Activated T-helper 1 cell treated with anti-CD3 and anti-CD28 coated beads, Interleukin-12 subunit alpha, Interleukin-12 subunit beta, Interleukin-2, Interleukin-4 antibody, amounts not matched to agents 30 ng/mL and 10 ng/mL and 1 ng/mL, durations not matched to agents 14 hours and 24 hours and 36 hours (primary cell): ENCODE measurements around the gene KPNA2. TPM values are rescaled to one million over a fixed set of nuclear protein-coding genes. Genes with fewer than 3 reads are reported as not detected.
A peak's percentile ranks its signal among the peaks of the same experiment; 100 is the strongest.
"Not testable (repeated sequence)": the region's sequence is repeated elsewhere in the genome, so short reads cannot be mapped to it uniquely, and the experiment has no call there.

ENCODE experiments used
- DNase-seq: peaks from one replicate; pipeline ENCODE4 v3.0.0; 2021; ENCODE audit warnings: low spot score
- H3K27ac Mint-ChIP-seq: one replicate; pipeline ENCODE4 v1.8.0; 2021; ENCODE audit warnings: mild to moderate bottlenecking, mixed read lengths
- H3K27me3 Mint-ChIP-seq: one replicate; pipeline ENCODE4 v1.8.0; 2022; ENCODE audit warnings: mild to moderate bottlenecking, moderate library complexity, mixed read lengths; ENCODE audit not compliant: insufficient read depth
- H3K36me3 Mint-ChIP-seq: one replicate; pipeline ENCODE4 v1.8.0; 2021; ENCODE audit warnings: low read depth, mixed read lengths
- H3K4me1 Mint-ChIP-seq: one replicate; pipeline ENCODE4 v1.8.0; 2021; ENCODE audit warnings: low read depth, mixed read lengths
- H3K4me3 Mint-ChIP-seq: one replicate; pipeline ENCODE4 v1.8.0; 2021; ENCODE audit warnings: mild to moderate bottlenecking, moderate library complexity, mixed read lengths
- H3K9me3 Mint-ChIP-seq: one replicate; pipeline ENCODE4 v1.8.0; 2021; ENCODE audit warnings: mixed read lengths
- intact Hi-C: fragments of 100-400 bp; cut with micrococcal nuclease; formaldehyde crosslinking; loops from one replicate; pipeline ENCODE4 v1.15.1; 2024
- total RNA-seq: library from RNA; stranded (reverse); gene quantifications from 2 replicates; pipeline ENCODE4 v1.2.3, GENCODE V29; 2022

KPNA2 gene
- total RNA-seq, 1 donor from 2014 or later, result 205 TPM

DNA sequence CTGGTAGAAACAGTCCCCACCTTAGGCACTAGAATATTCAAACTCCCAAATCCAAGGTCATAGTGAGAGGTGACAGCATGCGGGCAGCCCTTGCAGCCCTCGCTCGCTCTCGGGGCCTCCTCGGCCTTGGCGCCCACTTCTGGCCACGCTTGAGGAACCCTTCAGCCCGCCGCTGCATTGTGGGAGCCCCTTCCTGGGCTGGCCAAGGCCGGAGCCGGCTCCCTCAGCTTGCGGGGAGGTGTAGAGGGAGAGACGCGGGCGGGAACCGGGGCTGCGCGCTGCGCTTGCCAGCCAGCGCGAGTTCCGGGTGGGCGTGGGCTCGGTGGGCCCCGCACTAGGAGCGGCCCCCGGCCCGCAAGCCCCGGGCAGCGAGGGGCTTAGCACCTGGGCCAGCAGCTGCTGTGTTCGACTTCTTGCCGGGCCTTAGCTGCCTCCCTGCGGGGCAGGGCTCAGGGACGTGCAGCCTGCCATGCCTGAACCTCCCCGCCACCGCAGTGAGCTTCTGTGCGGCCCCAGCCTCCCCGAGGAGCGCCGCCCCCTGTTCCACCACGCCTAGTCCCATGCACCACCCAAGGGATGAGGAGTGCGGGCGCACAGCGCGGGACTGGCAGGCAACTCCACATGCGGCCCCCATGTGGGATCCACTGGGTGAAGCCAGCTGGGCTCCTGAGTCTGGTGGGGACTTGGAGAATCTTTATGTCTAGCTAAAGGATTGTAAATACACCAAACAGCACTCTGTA lies 45.0 kb downstream of the KPNA2 start:
- no peak for DNase-seq
- H3K4me3 Mint-ChIP-seq, result no peak overlapping the region
- peaks cover 8% of the 10 kb centered on the region for H3K27me3 Mint-ChIP-seq
- peaks cover 11% of the 10 kb centered on the region for H3K4me1 Mint-ChIP-seq
- peaks cover 3% of the 10 kb centered on the region for H3K36me3 Mint-ChIP-seq
- H3K27ac Mint-ChIP-seq, result no peak overlapping the region
- intact Hi-C loops, result no loop called here
- peaks cover 5% of the 10 kb centered on the region for H3K9me3 Mint-ChIP-seq

DNA sequence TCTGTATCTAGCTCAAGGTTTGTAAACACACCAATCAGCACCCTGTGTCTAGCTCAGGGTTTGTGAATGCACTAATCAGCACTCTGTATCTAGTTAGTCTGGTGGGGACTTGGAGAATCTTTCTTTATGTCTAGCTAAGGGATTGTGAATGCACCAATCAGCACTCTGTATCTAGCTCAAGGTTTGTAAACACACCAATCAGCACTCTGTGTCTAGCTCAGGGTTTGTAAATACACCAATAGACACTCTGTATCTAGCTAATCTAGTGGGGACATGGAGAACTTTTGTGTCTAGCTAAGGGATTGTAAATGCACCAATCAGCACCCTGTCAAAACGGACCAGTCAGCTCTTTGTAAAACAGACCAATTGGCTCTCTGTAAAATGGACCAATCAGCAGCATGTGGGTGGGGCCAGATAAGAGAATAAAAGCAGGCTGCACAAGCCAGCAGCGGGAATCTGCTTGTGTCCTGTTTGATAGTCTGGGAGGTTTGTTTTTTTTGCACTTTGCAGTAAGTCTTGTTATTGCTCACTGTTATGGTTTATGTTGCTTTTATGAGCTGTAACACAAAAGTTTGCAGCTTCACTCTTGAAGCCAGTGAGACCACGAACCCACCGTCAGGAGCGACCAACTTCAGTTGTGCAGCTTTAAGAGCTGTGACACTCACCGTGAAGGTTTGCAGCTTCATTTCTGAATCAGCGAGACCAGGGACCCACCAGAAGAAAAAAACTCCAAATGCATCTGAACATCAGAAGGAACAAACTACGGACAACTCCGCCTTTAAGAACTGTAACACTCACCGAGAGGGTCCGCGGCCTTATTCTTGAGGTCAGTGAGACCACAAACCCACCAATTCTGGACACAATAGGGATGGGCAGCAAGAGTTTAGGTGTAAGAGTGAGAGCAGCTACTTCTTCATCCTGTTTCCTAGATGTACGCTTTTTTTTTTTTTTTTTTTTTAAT lies 46.0 kb downstream of the KPNA2 start:
- DNase-seq, intact Hi-C loops: not testable (repeated sequence)
- peaks cover 21% of the 10 kb centered on the region for H3K4me1 Mint-ChIP-seq

DNA sequence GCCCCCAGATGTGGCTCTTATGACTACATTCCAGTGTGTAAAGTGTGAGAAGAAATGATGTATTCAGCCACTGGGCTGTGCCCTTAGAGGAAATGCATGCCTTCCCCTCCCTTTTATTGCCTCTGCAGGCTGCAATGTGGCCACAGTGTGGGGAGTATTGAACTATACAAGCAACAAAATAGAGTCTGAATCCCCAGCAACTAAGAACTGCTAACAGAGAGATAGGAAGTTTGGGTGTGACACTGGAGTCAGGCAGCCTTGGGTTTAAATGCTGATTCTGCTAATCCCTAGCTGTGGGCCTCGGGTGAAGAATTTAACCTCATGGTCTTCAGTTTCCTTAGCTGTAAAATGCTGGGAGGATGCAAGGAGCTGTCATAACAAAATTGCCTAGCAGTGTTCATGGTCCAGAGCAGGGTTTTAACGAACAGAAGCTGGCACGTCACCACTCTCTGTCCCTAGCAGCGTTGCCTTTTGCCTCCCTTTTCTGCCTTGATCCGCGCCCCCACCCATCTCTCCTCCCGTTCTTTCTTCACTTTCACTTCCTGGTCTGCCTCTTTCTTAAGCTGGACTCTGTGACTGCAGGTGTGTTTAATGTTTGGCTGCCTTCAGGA lies 50.3 kb downstream of the KPNA2 start:
- intact Hi-C loops, result no loop called here
- DNase-seq, result no peak

More for the DNA sequence above, 46.0 kb downstream of the KPNA2 start:
- H3K36me3 Mint-ChIP-seq, H3K27me3 Mint-ChIP-seq, H3K9me3 Mint-ChIP-seq, H3K4me3 Mint-ChIP-seq, H3K27ac Mint-ChIP-seq: not testable (repeated sequence)

DNA sequence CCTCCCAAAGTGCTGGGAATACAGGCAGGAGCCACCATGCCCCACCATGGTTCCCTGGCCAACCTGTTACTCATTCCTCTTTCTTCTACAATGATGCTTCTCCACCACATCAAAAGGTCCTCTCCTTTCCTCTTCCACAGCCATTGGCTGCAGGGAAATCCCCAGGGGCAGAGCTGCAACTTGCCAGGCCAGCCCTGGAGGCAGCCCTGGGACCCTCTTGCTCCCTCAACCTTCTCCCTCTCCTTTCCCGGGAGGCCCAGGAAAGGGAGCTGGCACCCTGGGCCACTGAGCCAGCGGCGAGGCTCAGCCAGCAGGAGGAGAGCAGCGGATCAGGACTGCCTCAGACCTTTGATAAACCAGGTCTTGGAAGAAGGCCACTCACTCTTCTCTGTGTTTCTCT lies 51.1 kb downstream of the KPNA2 start:
- Mint-ChIP-seq H3K4me3 (peak overlapping the region; percentile 60), H3K27ac (peak overlapping the region; percentile 79), H3K4me1 (peaks cover 37% of the 10 kb centered on the region)
- H3K9me3 Mint-ChIP-seq, DNase-seq, H3K36me3 Mint-ChIP-seq, H3K27me3 Mint-ChIP-seq, intact Hi-C loops: not testable (repeated sequence)

More for the DNA sequence above, 50.3 kb downstream of the KPNA2 start:
- Mint-ChIP-seq H3K27ac (peak overlapping the region; percentile 31), H3K4me3 (peak overlapping the region; percentile 34), H3K36me3 (peaks cover 3% of the 10 kb centered on the region), H3K9me3 (peaks cover 5% of the 10 kb centered on the region), H3K27me3 (peaks cover 9% of the 10 kb centered on the region), H3K4me1 (peaks cover 42% of the 10 kb centered on the region)

DNA sequence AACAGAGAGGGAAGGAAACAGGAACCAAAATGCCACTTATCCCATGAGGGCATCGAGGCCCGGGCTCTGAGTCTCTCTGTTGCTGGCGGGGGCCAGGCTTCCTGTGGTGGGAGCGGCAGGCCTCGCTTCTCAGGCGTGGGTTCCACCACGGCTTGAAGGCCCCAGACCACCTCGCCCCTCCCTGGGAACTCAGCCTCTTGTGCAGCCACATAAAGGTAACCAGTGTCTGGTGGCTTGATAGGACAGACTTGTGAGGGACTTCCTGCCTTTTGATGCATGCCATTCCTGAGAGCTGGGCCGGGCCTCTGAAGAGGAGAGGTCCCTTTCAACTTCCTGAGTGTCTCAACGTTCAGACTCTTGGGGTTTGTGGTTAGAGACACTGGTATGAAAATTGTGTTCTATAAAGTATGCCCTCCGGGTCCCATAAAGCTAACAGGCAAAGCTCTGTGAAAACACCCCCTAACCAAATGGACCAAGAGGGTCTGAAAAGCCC lies 51.6 kb downstream of the KPNA2 start:
- H3K36me3 Mint-ChIP-seq, H3K9me3 Mint-ChIP-seq, intact Hi-C loops, H3K27me3 Mint-ChIP-seq: not testable (repeated sequence)
- H3K4me1 Mint-ChIP-seq, result peaks cover 34% of the 10 kb centered on the region
- H3K27ac Mint-ChIP-seq, result peak overlapping the region; percentile 79
- peak overlapping the region; percentile 60 for H3K4me3 Mint-ChIP-seq
- peak; percentile 22 for DNase-seq

DNA sequence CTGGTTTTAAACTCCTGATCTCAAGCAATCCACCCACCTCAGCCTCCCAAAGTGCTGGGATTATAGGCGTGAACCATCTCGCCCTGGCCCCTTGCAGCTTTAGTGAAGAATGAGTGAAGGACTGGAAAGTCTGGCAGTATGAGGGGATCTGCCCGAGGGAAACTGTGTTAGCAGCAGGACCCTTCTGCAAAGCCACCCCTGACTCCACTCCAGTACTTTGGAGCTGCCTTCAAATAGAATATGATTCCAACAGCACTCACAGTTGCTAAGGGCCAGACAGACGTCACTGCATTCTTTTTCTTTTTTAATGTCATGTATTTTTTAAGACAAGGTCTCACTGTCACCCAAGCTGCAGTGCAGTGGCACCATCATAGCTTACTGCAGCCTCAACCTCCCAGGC lies 52.3 kb downstream of the KPNA2 start:
- H3K36me3 Mint-ChIP-seq, result no peaks in the 10 kb centered on the region
- no peak overlapping the region for H3K4me3 Mint-ChIP-seq
- DNase-seq, result no peak
- H3K9me3 Mint-ChIP-seq, result no peaks in the 10 kb centered on the region
- intact Hi-C loops, result no loop called here
- peaks cover 5% of the 10 kb centered on the region for H3K27me3 Mint-ChIP-seq
- H3K27ac Mint-ChIP-seq, result no peak overlapping the region
- peaks cover 34% of the 10 kb centered on the region for H3K4me1 Mint-ChIP-seq

DNA sequence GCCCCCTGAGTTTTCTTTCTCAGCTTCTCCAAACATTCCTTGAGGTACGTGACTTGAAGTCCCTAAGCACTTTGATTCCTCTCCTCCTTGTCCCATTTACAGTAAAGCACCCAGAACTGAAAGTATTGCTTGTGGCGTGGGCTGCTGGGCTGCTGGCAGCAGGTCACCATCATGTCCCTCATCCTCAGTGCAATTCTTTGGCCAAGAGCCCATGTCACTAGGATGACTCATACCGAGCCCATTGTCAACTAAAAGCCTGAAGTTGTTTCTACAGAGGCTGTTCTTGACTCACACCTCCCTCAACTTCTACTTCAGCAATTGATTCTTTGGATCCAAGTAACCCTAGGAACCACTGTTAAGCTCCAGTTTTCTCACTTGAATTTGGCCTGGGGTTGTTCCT lies 54.3 kb downstream of the KPNA2 start:
- Mint-ChIP-seq H3K27me3 (peaks cover 5% of the 10 kb centered on the region), H3K36me3 (no peaks in the 10 kb centered on the region), H3K27ac (no peak overlapping the region), H3K4me3 (no peak overlapping the region), H3K9me3 (no peaks in the 10 kb centered on the region), H3K4me1 (peaks cover 34% of the 10 kb centered on the region)
- no peak for DNase-seq
- intact Hi-C loops, result no loop called here

DNA sequence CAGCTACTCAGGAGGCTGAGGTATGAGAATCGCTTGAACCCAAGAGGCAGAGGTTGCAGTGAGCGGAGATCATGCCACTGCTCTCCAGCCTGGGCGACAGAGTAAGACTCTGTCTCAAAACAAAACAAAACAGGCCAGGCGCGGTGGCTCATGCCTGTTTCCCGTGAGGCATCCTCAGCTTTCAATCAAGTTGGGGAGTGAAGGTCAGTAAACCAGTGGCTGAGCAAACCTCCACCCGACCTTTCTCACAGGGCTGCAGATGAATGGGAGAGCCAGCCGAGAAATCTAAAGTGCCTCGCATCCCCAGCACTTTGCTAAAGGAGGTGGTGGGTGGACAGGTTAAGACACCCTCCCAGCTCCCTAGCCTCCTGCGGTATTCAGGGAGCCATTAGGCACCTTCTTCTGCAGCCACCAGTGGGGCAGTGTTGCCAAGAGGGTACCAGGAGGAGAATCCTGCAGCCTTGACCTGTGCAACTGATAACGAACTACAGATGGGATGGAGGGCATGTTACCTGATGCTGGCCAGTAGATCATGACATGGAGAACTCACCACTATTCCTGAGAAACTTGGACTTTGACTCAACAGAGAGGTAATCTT lies 59.0 kb downstream of the KPNA2 start:
- DNase-seq, result no peak
- Mint-ChIP-seq H3K9me3 (no peaks in the 10 kb centered on the region), H3K27me3 (peaks cover 7% of the 10 kb centered on the region), H3K27ac (no peak overlapping the region), H3K4me3 (no peak overlapping the region), H3K36me3 (no peaks in the 10 kb centered on the region), H3K4me1 (peaks cover 9% of the 10 kb centered on the region)
- intact Hi-C loops, result no loop called here

DNA sequence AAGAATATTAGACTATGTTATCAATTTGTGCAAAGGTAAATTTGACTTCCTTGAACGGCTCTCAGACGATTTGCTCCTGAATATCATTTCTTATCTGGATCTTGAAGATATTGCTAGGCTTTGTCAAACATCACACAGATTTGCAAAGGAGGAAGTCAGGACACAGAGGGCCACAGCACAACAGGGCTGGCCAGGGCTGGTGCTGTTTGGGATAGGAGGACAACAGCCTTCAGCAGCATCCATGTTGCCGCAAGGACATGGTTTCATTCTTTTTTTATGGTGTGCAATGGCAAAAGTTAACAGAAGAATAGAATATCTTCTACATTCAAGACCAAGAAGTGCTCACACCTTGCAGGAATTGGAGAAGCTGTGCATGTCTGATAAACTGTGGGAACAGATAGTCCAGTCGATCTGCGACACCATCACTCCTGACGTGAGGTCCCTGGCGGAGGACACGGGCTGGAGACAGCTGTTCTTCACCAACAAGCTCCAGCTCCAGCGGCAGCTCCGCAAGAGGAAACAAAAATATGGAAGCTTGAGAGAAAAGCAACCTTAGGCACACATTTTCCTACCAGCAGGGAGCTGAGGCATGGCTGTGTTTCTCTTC lies 59.8 kb downstream of the KPNA2 start:
- H3K27ac Mint-ChIP-seq, result no peak overlapping the region
- H3K27me3 Mint-ChIP-seq, result peaks cover 13% of the 10 kb centered on the region
- no peak for DNase-seq
- peaks cover 2% of the 10 kb centered on the region for H3K4me1 Mint-ChIP-seq
- H3K36me3 Mint-ChIP-seq, result no peaks in the 10 kb centered on the region
- no peaks in the 10 kb centered on the region for H3K9me3 Mint-ChIP-seq
- H3K4me3 Mint-ChIP-seq, result no peak overlapping the region
- intact Hi-C loops, result no loop called here

DNA sequence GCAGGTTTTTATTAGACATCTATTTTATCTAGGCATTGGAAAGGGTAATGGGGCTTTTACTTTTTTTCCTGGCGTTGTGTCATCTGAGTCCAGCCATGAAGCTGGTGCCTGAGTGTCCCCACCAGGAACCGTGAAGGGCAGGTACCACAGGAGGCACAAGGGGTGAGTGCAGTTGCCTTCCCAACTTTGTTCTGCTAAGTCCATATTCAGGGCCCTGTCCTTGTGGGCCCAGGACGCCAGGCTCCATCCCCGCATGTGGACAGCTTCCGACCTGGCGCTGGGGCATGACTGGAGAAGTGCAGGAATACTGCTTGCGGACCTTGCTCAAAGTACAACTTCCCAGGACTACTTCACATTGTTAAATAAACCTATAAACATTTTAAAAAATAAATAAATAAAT lies 60.6 kb downstream of the KPNA2 start:
- Mint-ChIP-seq H3K36me3 (no peaks in the 10 kb centered on the region), H3K27me3 (peaks cover 12% of the 10 kb centered on the region), H3K4me3 (no peak overlapping the region), H3K4me1 (no peaks in the 10 kb centered on the region), H3K9me3 (no peaks in the 10 kb centered on the region), H3K27ac (no peak overlapping the region)
- no peak for DNase-seq
- intact Hi-C loops, result no loop called here
